Astrocyte of the spinal cord (primary cell): ENCODE measurements around the gene CLIP2.
"Not testable (repeated sequence)": the region's sequence is repeated elsewhere in the genome, so short reads cannot be mapped to it uniquely, and the experiment has no call there.

ENCODE experiments used
- DNase-seq: peaks from one replicate; pipeline ENCODE4 v3.0.0; 2011; ENCODE audit warnings: low read depth, low spot score
- H3K4me3 ChIP-seq: 2 replicates; pipeline ENCODE4 v1.5.1; 2011; ENCODE audit warnings: low read depth, mild to moderate bottlenecking, low read length, moderate library complexity
- CTCF ChIP-seq: IDR thresholded peaks from 2 replicates; pipeline ENCODE4 v1.5.1; 2012; ENCODE audit warnings: low read depth, mild to moderate bottlenecking, low read length, inconsistent platforms
- in situ Hi-C: cut with HindIII; loops from 2 replicates; pipeline ENCODE4 v1.10.0; 2017; ENCODE audit warnings: low sequenced_read_pairs

The CLIP2 gene

GRCh38 chr7:74373536-74373935, 84.3 kb downstream of the CLIP2 start:
- no peak for TF ChIP-seq CTCF
- DNase-seq, result no peak
- H3K4me3 ChIP-seq, result no peak overlapping the region
- in situ Hi-C loops, result no loop called here

- in situ Hi-C loops, result no loop called here
- TF ChIP-seq CTCF, result no peak
- no peak for DNase-seq
- no peak overlapping the region for H3K4me3 ChIP-seq
Observed at GRCh38 chr7:74375726-74376220, 86.6 kb downstream of the CLIP2 start.

GRCh38 chr7:74376256-74377036, 87.2 kb downstream of the CLIP2 start:
- no peak for TF ChIP-seq CTCF
- in situ Hi-C loops, result no loop called here
- no peak overlapping the region for H3K4me3 ChIP-seq
- no peak for DNase-seq

GRCh38 chr7:74379938-74380337, 90.7 kb downstream of the CLIP2 start:
- no peak for DNase-seq
- H3K4me3 ChIP-seq, result no peak overlapping the region
- in situ Hi-C loops, result no loop called here
- no peak for TF ChIP-seq CTCF

GRCh38 chr7:74380720-74381119, 91.5 kb downstream of the CLIP2 start:
- DNase-seq, result no peak
- TF ChIP-seq CTCF, result no peak
- in situ Hi-C loops, result no loop called here
- no peak overlapping the region for H3K4me3 ChIP-seq

- DNase-seq, H3K4me3 ChIP-seq, in situ Hi-C loops: not testable (repeated sequence)
Observed at GRCh38 chr7:74384086-74384485, 94.9 kb downstream of the CLIP2 start.

- in situ Hi-C loops, DNase-seq, H3K4me3 ChIP-seq: not testable (repeated sequence)
Observed at GRCh38 chr7:74384854-74385253, 95.6 kb downstream of the CLIP2 start.
